ENCODE results near the gene OGFR. TPM values are rescaled to one million over a fixed set of nuclear protein-coding genes. Genes with fewer than 3 reads are reported as not detected.

OGFR gene
- polyA plus RNA-seq, 1 donor, result 14.7 TPM

- DNase-seq (ENCODE audit: low read depth), result no peak
Measured at GRCh38 chr20:62770111-62770910, 34.3 kb upstream of the OGFR start.

GRCh38 chr20:62770916-62771315 is 33.7 kb upstream of the OGFR start:
- DNase-seq (ENCODE audit: low read depth), result no peak

GRCh38 chr20:62771396-62772102 is 33.1 kb upstream of the OGFR start:
- DNase-seq (ENCODE audit: low read depth), result no peak

- DNase-seq (ENCODE audit: low read depth), result no peak
Measured at GRCh38 chr20:62772103-62772611, 32.5 kb upstream of the OGFR start.

GRCh38 chr20:62772619-62772989 is 32.0 kb upstream of the OGFR start:
- no peak for DNase-seq (ENCODE audit: low read depth)

GRCh38 chr20:62772990-62773844 is 31.4 kb upstream of the OGFR start:
- DNase-seq (ENCODE audit: low read depth), result no peak

GRCh38 chr20:62773845-62774714 is 30.6 kb upstream of the OGFR start:
- no peak for DNase-seq (ENCODE audit: low read depth)

- no peak for DNase-seq (ENCODE audit: low read depth)
Measured at GRCh38 chr20:62774762-62775161, 29.9 kb upstream of the OGFR start.

- DNase-seq (ENCODE audit: low read depth), result no peak
Measured at GRCh38 chr20:62775206-62775605, 29.4 kb upstream of the OGFR start.

GRCh38 chr20:62776035-62776691 is 28.5 kb upstream of the OGFR start:
- no peak for DNase-seq (ENCODE audit: low read depth)

- no peak for DNase-seq (ENCODE audit: low read depth)
Measured at GRCh38 chr20:62776692-62777527, 27.7 kb upstream of the OGFR start.

GRCh38 chr20:62777528-62777830 is 27.2 kb upstream of the OGFR start:
- DNase-seq (ENCODE audit: low read depth), result no peak

- DNase-seq (ENCODE audit: low read depth), result no peak
Measured at GRCh38 chr20:62778058-62778457, 26.6 kb upstream of the OGFR start.

GRCh38 chr20:62778601-62779416 is 25.8 kb upstream of the OGFR start:
- DNase-seq (ENCODE audit: low read depth), result no peak

- no peak for DNase-seq (ENCODE audit: low read depth)
Measured at GRCh38 chr20:62779417-62779685, 25.3 kb upstream of the OGFR start.

- DNase-seq (ENCODE audit: low read depth), result no peak
Measured at GRCh38 chr20:62780204-62780603, 24.4 kb upstream of the OGFR start.

- DNase-seq (ENCODE audit: low read depth), result no peak
Measured at GRCh38 chr20:62780696-62781095, 23.9 kb upstream of the OGFR start.

GRCh38 chr20:62782149-62782892 is 22.3 kb upstream of the OGFR start:
- DNase-seq (ENCODE audit: low read depth), result no peak

GRCh38 chr20:62782893-62783278 is 21.7 kb upstream of the OGFR start:
- no peak for DNase-seq (ENCODE audit: low read depth)

Measured in forelimb muscle (tissue), 1 donor.